ENCODE data around the gene ZDHHC5.
"Not testable (repeated sequence)": the region's sequence is repeated elsewhere in the genome, so short reads cannot be mapped to it uniquely, and the experiment has no call there.

The ZDHHC5 gene

GRCh38 chr11:57667117-57667735, 688 bp upstream of the ZDHHC5 start:
- DNase-seq (ENCODE audit: low spot score) = peak; percentile 99

- peak; percentile 47 for DNase-seq (ENCODE audit: low spot score)
Measured at GRCh38 chr11:57668434-57668782, 494 bp downstream of the ZDHHC5 start.

- DNase-seq (ENCODE audit: low spot score) = no peak
Measured at GRCh38 chr11:57674251-57674650, 6.3 kb downstream of the ZDHHC5 start.

GRCh38 chr11:57675176-57675941, 7.4 kb downstream of the ZDHHC5 start:
- DNase-seq (ENCODE audit: low spot score) = no peak

GRCh38 chr11:57679396-57679795, 11.5 kb downstream of the ZDHHC5 start:
- no peak for DNase-seq (ENCODE audit: low spot score)

- DNase-seq (ENCODE audit: low spot score) = no peak
Measured at GRCh38 chr11:57680552-57680874, 12.6 kb downstream of the ZDHHC5 start.

- DNase-seq (ENCODE audit: low spot score) = no peak
Measured at GRCh38 chr11:57681168-57681567, 13.3 kb downstream of the ZDHHC5 start.

- not testable (repeated sequence) for DNase-seq (ENCODE audit: low spot score)
Measured at GRCh38 chr11:57690474-57690873, 22.6 kb downstream of the ZDHHC5 start.

- no peak for DNase-seq (ENCODE audit: low spot score)
Measured at GRCh38 chr11:57698843-57699365, 31.0 kb downstream of the ZDHHC5 start.

GRCh38 chr11:57699813-57700212, 31.9 kb downstream of the ZDHHC5 start:
- DNase-seq (ENCODE audit: low spot score) = no peak

- no peak for DNase-seq (ENCODE audit: low spot score)
Measured at GRCh38 chr11:57700425-57700824, 32.5 kb downstream of the ZDHHC5 start.

GRCh38 chr11:57703341-57703740, 35.4 kb downstream of the ZDHHC5 start:
- no peak for DNase-seq (ENCODE audit: low spot score)

- no peak for DNase-seq (ENCODE audit: low spot score)
Measured at GRCh38 chr11:57704932-57705331, 37.0 kb downstream of the ZDHHC5 start.

- not testable (repeated sequence) for DNase-seq (ENCODE audit: low spot score)
Measured at GRCh38 chr11:57705432-57705831, 37.5 kb downstream of the ZDHHC5 start.

GRCh38 chr11:57709802-57710367, 42.0 kb downstream of the ZDHHC5 start:
- DNase-seq (ENCODE audit: low spot score) = no peak

- DNase-seq (ENCODE audit: low spot score) = peak; percentile 85
Measured at GRCh38 chr11:57711414-57712255, 43.7 kb downstream of the ZDHHC5 start, which contains the start of gene MED19. Gene MED19 (minus strand): TSS chr11:57712215. CDS start chr11:57712179, 36 bp downstream.

GRCh38 chr11:57712256-57713150, 44.6 kb downstream of the ZDHHC5 start, which contains the start of gene TMX2:
Gene TMX2 (plus strand): TSS chr11:57712593. CDS start chr11:57712619, 26 bp downstream.
- DNase-seq (ENCODE audit: low spot score) = peak; percentile 98

- DNase-seq (ENCODE audit: low spot score) = no peak
Measured at GRCh38 chr11:57713835-57714234, 45.9 kb downstream of the ZDHHC5 start.

- DNase-seq (ENCODE audit: low spot score) = not testable (repeated sequence)
Measured at GRCh38 chr11:57716726-57717125, 48.8 kb downstream of the ZDHHC5 start.

- no peak for DNase-seq (ENCODE audit: low spot score)
Measured at GRCh38 chr11:57727185-57727584, 59.3 kb downstream of the ZDHHC5 start.

GRCh38 chr11:57728829-57729228, 60.9 kb downstream of the ZDHHC5 start:
- DNase-seq (ENCODE audit: low spot score) = no peak

All from hematopoietic multipotent progenitor cell treated with erythropoietin and hydrocortisone succinate and interleukin-3 and kit ligand, for 15 days (in vitro differentiated cells).